H1 (cell line): Measurements from ENCODE around the gene CACNA1B. TPM values are rescaled to one million over a fixed set of nuclear protein-coding genes. Genes with fewer than 3 reads are reported as not detected.

Source experiments
- CTCF ChIA-PET: fragments of 300-600 bp; sonication (Branson Sonifier 250); formaldehyde crosslinking; loops from one replicate; lab custom pipeline; 2021; ENCODE audit not compliant: partially characterized antibody; lab: Charles Lee
- POLR2A ChIA-PET: fragments of 300-600 bp; sonication (Branson Sonifier 250); formaldehyde crosslinking; loops from one replicate; lab custom pipeline; 2021; ENCODE audit warnings: inconsistent platforms; ENCODE audit not compliant: partially characterized antibody; lab: Charles Lee
- DNase-seq, 2 experiments: peaks; one replicate each; pipeline versions ENCODE4 v3.0.0 to v3.0.0-alpha.2; 2010 to 2022; ENCODE audit warnings: low spot score in 2 of 2, low read depth in 1 of 2, mixed read lengths in 1 of 2
- FAIRE-seq: peaks from 2 replicates; lab custom pipeline; 2011; peaks lifted over from hg19 to GRCh38; lab: Jason Lieb, UNC
- H2AFZ ChIP-seq: 2 replicates; pipeline ENCODE4 v1.8.1; 2012; ENCODE audit warnings: low read length, inconsistent platforms
- H2AK5ac ChIP-seq: 2 replicates; pipeline ENCODE4 v1.6.1; 2013; ENCODE audit warnings: low read depth, low read length
- H2BK120ac ChIP-seq: replicated peaks from 2 replicates; pipeline ENCODE3; 2013; ENCODE audit warnings: low read depth, low read length, inconsistent platforms
- H2BK12ac ChIP-seq: 2 replicates; pipeline ENCODE4 v1.6.1; 2013; ENCODE audit warnings: low read depth, low read length
- H2BK15ac ChIP-seq: 2 replicates; pipeline ENCODE4 v1.6.1; 2013; ENCODE audit warnings: low read length
- H2BK20ac ChIP-seq: 2 replicates; pipeline ENCODE4 v1.6.1; 2013; ENCODE audit warnings: low read length
- H2BK5ac ChIP-seq: 2 replicates; pipeline ENCODE4 v1.6.1; 2013; ENCODE audit warnings: low read depth, low read length
- H3K14ac ChIP-seq: 2 replicates; pipeline ENCODE4 v1.6.1; 2013; ENCODE audit warnings: inconsistent platforms; ENCODE audit not compliant: insufficient read length
- H3K18ac ChIP-seq: 2 replicates; pipeline ENCODE4 v1.6.1; 2013; ENCODE audit warnings: low read length; ENCODE audit errors: extremely low read depth
- H3K23ac ChIP-seq: 2 replicates; pipeline ENCODE4 v1.6.1; 2013; ENCODE audit warnings: inconsistent platforms; ENCODE audit not compliant: insufficient read length
- H3K23me2 ChIP-seq: 2 replicates; pipeline ENCODE4 v1.6.1; 2013; ENCODE audit warnings: low read depth, low read length
- H3K27ac ChIP-seq: 2 replicates; pipeline ENCODE4 v1.6.1; 2011; ENCODE audit warnings: low read depth, low read length, inconsistent platforms
- H3K27me3 ChIP-seq, 4 experiments: replicated peaks in 1 of 4; 1 replicate in 1 of 4; 2 replicates in 3 of 4; pipeline versions ENCODE4 v1.6.1 to v1.8.1; 2011 to 2013; ENCODE audit warnings: low read length in 3 of 4, mild to moderate bottlenecking in 3 of 4, inconsistent platforms in 2 of 4, mixed read lengths in 2 of 4, moderate library complexity in 1 of 4; ENCODE audit not compliant: control insufficient read depth in 3 of 4, insufficient read depth in 3 of 4; ENCODE audit errors: extremely low read depth in 1 of 4
- H3K36me3 ChIP-seq, 4 experiments: 2 replicates each; pipeline versions ENCODE4 v1.6.1 to v1.8.1; 2011 to 2013; ENCODE audit warnings: mild to moderate bottlenecking in 4 of 4, low read length in 3 of 4, moderate library complexity in 2 of 4, control low read depth in 1 of 4, inconsistent platforms in 1 of 4; ENCODE audit not compliant: insufficient read depth in 4 of 4, control insufficient read depth in 2 of 4
- H3K4ac ChIP-seq: replicated peaks from 2 replicates; pipeline ENCODE3; 2013; ENCODE audit warnings: low read length, low read depth, mixed read lengths, inconsistent platforms; ENCODE audit not compliant: insufficient read length
- H3K4me1 ChIP-seq, 4 experiments: replicated peaks in 1 of 4; 1 replicate in 1 of 4; 2 replicates in 3 of 4; pipeline versions ENCODE4 v1.6.1 to v1.8.1; 2011 to 2013; ENCODE audit warnings: low read length in 3 of 4, inconsistent platforms in 2 of 4, mixed read lengths in 1 of 4; ENCODE audit not compliant: insufficient read depth in 4 of 4, control insufficient read depth in 3 of 4
- H3K4me2 ChIP-seq, 2 experiments: 2 replicates each; pipeline versions ENCODE4 v1.6.1 to v1.8.1; 2011 to 2013; ENCODE audit warnings: low read depth in 2 of 2, low read length in 2 of 2, control low read depth in 1 of 2, inconsistent platforms in 1 of 2, mild to moderate bottlenecking in 1 of 2; ENCODE audit not compliant: insufficient read depth in 1 of 2
- H3K4me3 ChIP-seq, 4 experiments: fragments of 200-600, 300-600 bp in 1 of 4; sonication (generic), shearing (Covaris generic), sonication (Bioruptor Twin) in 1 of 4; 2 replicates each; pipeline versions ENCODE4 v1.5.1 to v1.8.1; 2011 to 2016; ENCODE audit warnings: low read length in 4 of 4, low read depth in 3 of 4, control low read depth in 2 of 4, inconsistent platforms in 2 of 4, mild to moderate bottlenecking in 2 of 4, mixed read lengths in 1 of 4, moderate library complexity in 1 of 4; ENCODE audit not compliant: insufficient read depth in 2 of 4; ENCODE audit errors: extremely low read depth in 1 of 4
- H3K56ac ChIP-seq: replicated peaks from 2 replicates; pipeline ENCODE3; 2013; ENCODE audit warnings: low read depth, mild to moderate bottlenecking, mixed read lengths, low read length, inconsistent platforms; ENCODE audit not compliant: insufficient read length
- H3K79me1 ChIP-seq: 2 replicates; pipeline ENCODE4 v1.6.1; 2013; ENCODE audit warnings: low read depth, low read length, control low read depth
- H3K79me2 ChIP-seq, 2 experiments: 2 replicates each; pipeline versions ENCODE4 v1.6.1 to v1.8.1; 2012 to 2013; ENCODE audit warnings: low read length in 2 of 2, mild to moderate bottlenecking in 2 of 2, inconsistent platforms in 1 of 2; ENCODE audit not compliant: insufficient read depth in 2 of 2, control insufficient read depth in 1 of 2
- H3K9ac ChIP-seq, 4 experiments: replicated peaks in 1 of 4; 1 replicate in 1 of 4; 2 replicates in 3 of 4; pipeline versions ENCODE4 v1.6.1 to v1.8.1; 2011 to 2013; ENCODE audit warnings: low read depth in 3 of 4, low read length in 3 of 4, control low read depth in 2 of 4, mild to moderate bottlenecking in 2 of 4, moderate library complexity in 2 of 4, inconsistent platforms in 1 of 4; ENCODE audit errors: extremely low read depth in 1 of 4
- H3K9me3 ChIP-seq, 2 experiments: 2 replicates each; pipeline versions ENCODE4 v1.6.1 to v1.8.1; 2012 to 2013; ENCODE audit warnings: mild to moderate bottlenecking in 2 of 2, moderate library complexity in 2 of 2, control low read depth in 1 of 2, inconsistent platforms in 1 of 2, low read depth in 1 of 2, low read length in 1 of 2, mixed read lengths in 1 of 2; ENCODE audit not compliant: insufficient read depth in 2 of 2
- H4K20me1 ChIP-seq, 2 experiments: replicated peaks in 1 of 2; 2 replicates each; pipeline versions ENCODE3 to v1.8.1; 2011 to 2013; ENCODE audit warnings: inconsistent platforms in 2 of 2, low read length in 2 of 2, mild to moderate bottlenecking in 1 of 2; ENCODE audit not compliant: insufficient read depth in 2 of 2, control insufficient read depth in 1 of 2
- H4K5ac ChIP-seq: 2 replicates; pipeline ENCODE4 v1.6.1; 2013; ENCODE audit warnings: low read length, low read depth, mixed read lengths, inconsistent platforms; ENCODE audit not compliant: insufficient read length
- H4K8ac ChIP-seq: 2 replicates; pipeline ENCODE4 v1.8.0; 2013; ENCODE audit warnings: mild to moderate bottlenecking, moderate library complexity, low read length, inconsistent platforms; ENCODE audit not compliant: insufficient read depth; ENCODE audit errors: extremely low read depth
- H4K91ac ChIP-seq: replicated peaks from 2 replicates; pipeline ENCODE3; 2013; ENCODE audit warnings: low read length, mixed read lengths, inconsistent platforms; ENCODE audit not compliant: insufficient read length
- CTCF ChIP-seq, 3 experiments: IDR thresholded peaks; 1 replicate in 2 of 3; 2 replicates in 1 of 3; pipeline versions ENCODE4 v1.5.1 to v1.6.1; 2011; ENCODE audit warnings: low read length in 3 of 3, mild to moderate bottlenecking in 3 of 3, inconsistent platforms in 2 of 3, low read depth in 1 of 3, moderate library complexity in 1 of 3; ENCODE audit not compliant: insufficient read depth in 1 of 3; ENCODE audit errors: control extremely low read depth in 1 of 3
- EZH2 ChIP-seq: fragments of 200-600 bp; sonication (generic); IDR thresholded peaks from 2 replicates; pipeline ENCODE4 v1.7.1; 2012; ENCODE audit warnings: low read depth, mild to moderate bottlenecking, moderate library complexity, low read length, inconsistent platforms; ENCODE audit not compliant: severe bottlenecking
- KDM1A ChIP-seq: fragments of 200-600, 300-600 bp; sonication (generic); IDR thresholded peaks from 2 replicates; pipeline ENCODE4 v1.7.1; 2016; ENCODE audit warnings: mild to moderate bottlenecking, low read length, borderline replicate concordance
- MAX ChIP-seq: IDR thresholded peaks from 2 replicates; pipeline ENCODE4 v1.6.1; 2012; ENCODE audit warnings: inconsistent platforms
- RAD21 ChIP-seq, 2 experiments: IDR thresholded peaks in 1 of 2; conservative IDR thresholded peaks in 1 of 2; 2 replicates each; pipeline ENCODE4 v1.6.1; 2011; ENCODE audit warnings: low read depth in 2 of 2, low read length in 2 of 2, improper control_type of control experiment in 1 of 2, inconsistent platforms in 1 of 2, mild to moderate bottlenecking in 1 of 2, moderate library complexity in 1 of 2
- RFX5 ChIP-seq: IDR thresholded peaks from 2 replicates; pipeline ENCODE4 v1.6.1; 2011; ENCODE audit warnings: low read depth, low read length, improper control_type of control experiment, borderline replicate concordance
- WGBS, 2 experiments: shearing (Covaris generic) in 1 of 2; methylation state at CpG; one replicate each; pipeline versions ENCODE4 v1.1.6 to v1.1.7; 2013 to 2015; ENCODE audit warnings: low lambda C conversion rate in 2 of 2, mixed read lengths in 2 of 2, inconsistent platforms in 1 of 2, low coverage in 1 of 2, missing lambda C conversion rate in 1 of 2; ENCODE audit not compliant: insufficient replicate concordance in 2 of 2, insufficient coverage in 1 of 2, insufficient read length in 1 of 2; ENCODE audit errors: extremely low coverage in 1 of 2, missing lambda C conversion rate in 1 of 2; 5-methylcytosine and 5-hydroxymethylcytosine counted together
- polyA plus RNA-seq, 7 experiments: library from polyadenylated mRNA; depleted of rRNA in 3 of 7; stranded (reverse) in 5 of 7; unstranded in 2 of 7; fragments of >200 nt in 5 of 7; fragments of 200-250 nt in 2 of 7; gene quantifications; 1 replicate in 5 of 7; 2 replicates in 1 of 7; 4 replicates in 1 of 7; pipeline versions ENCODE4 v1.2.1 to v1.2.3, GENCODE V29; 2011 to 2013; ENCODE audit warnings: missing spikeins in 2 of 7, mixed read lengths in 2 of 7
- total RNA-seq: library from RNA; stranded (reverse); fragmentation: NEBNext Ultra II Directional; extraction: Animal tissue kit (Norgen Biotek cat#: 25700); gene quantifications from 2 replicates; pipeline ENCODE4 v1.2.1, GENCODE V29; 2021

The CACNA1B gene
- total and polyA plus RNA-seq, 2 of the 8 experiments (the other 6 are each of a cell fraction or from before 2014, with no cell fraction given) = 1.5 to 5.7 TPM

GRCh38 chr9:137975936-137976565, 98.5 kb downstream of the CACNA1B start:
- TF ChIP-seq EZH2 = no peak
- TF ChIP-seq RFX5 = no peak
- TF ChIP-seq RAD21 (IDR thresholded peaks at IDR 0.05 in 1 of 2, conservative IDR thresholded peaks at IDR 0.05 in 1 of 2; ENCODE audit: low read depth in 2 of 2, low read length in 2 of 2) = no peak
- TF ChIP-seq MAX = no peak
- TF ChIP-seq CTCF (IDR thresholded peaks at IDR 0.05; ENCODE audit: control extremely low read depth in 1 of 3, insufficient read depth in 1 of 3, low read depth in 1 of 3, low read length in 3 of 3) = no peak
- no peak for TF ChIP-seq KDM1A
- TF ChIP-seq, all 59 proteins: peak for 0
- Histone ChIP-seq H4K20me1 (peaks cover 0 to 4% of the 10 kb centered on the region in 2 experiments), H3K4ac (no peak overlapping the region), H3K79me2 (no peaks in the 10 kb centered on the region), H3K23ac (no peak overlapping the region), H4K91ac (no peak overlapping the region), H2BK12ac (no peak overlapping the region), H3K18ac (no peak overlapping the region), H3K23me2 (no peaks in the 10 kb centered on the region), H3K4me2 (no peak overlapping the region), H2BK20ac (no peak overlapping the region), H3K27me3 (no peaks in the 10 kb centered on the region), H2AFZ (no peak overlapping the region), H2BK120ac (no peak overlapping the region), H3K9me3 (peaks cover 17 to 66% of the 10 kb centered on the region in 2 experiments; a peak in 3 of 4 replicates), H2BK5ac (no peak overlapping the region), H3K4me3 (no peak overlapping the region), H3K36me3 (peaks cover 0 to 3% (median 0%) of the 10 kb centered on the region in 4 experiments; a peak in 1 of 8 replicates), H4K8ac (no peak overlapping the region), H2AK5ac (no peak overlapping the region), H3K9ac (no peak overlapping the region), H4K5ac (no peak overlapping the region), H3K79me1 (no peaks in the 10 kb centered on the region), H3K14ac (no peak overlapping the region), H3K56ac (no peak overlapping the region), H2BK15ac (no peak overlapping the region), H3K4me1 (no peaks in the 10 kb centered on the region), H3K27ac (no peak overlapping the region)
- WGBS, 2 experiments = 93% methylated on average over 3 of the region's 8 CpGs; no CpG with 5 or more reads in 1 of the 2 experiments
- POLR2A ChIA-PET = no interaction called here
- no peak for FAIRE-seq
- CTCF ChIA-PET = interaction anchor here (0.9 to 1.2 kb wide), 2 partner anchors 8 to 46 kb away, joined by 3 read pairs; no protein-coding TSS in a partner anchor
- no peak for DNase-seq
